HL-60 (cell line): ENCODE results near the gene THAP6.

Source experiments
- DNase-seq, 2 experiments: peaks; one replicate each; pipeline ENCODE4 v3.0.0-alpha.2; 2010 to 2020; ENCODE audit warnings: low read depth in 1 of 2, low spot score in 1 of 2
- H3K27ac ChIP-seq: fragments of 250-450 bp; sonication (Bioruptor Pico); replicated peaks from 2 replicates; pipeline ENCODE4 v1.5.1; 2020; ENCODE audit warnings: mild to moderate bottlenecking, moderate library complexity
- H3K27me3 ChIP-seq: fragments of 250-450 bp; sonication (Bioruptor Pico); 2 replicates; pipeline ENCODE4 v1.5.1; 2021; ENCODE audit warnings: mild to moderate bottlenecking, moderate library complexity; ENCODE audit not compliant: insufficient read depth, poor library complexity, severe bottlenecking
- H3K4me3 ChIP-seq: replicated peaks from 2 replicates; pipeline ENCODE4 v1.5.1; 2011; ENCODE audit warnings: mild to moderate bottlenecking, control low read depth, low read length; ENCODE audit not compliant: insufficient read depth
- CTCF ChIP-seq: IDR thresholded peaks from one replicate; pipeline ENCODE4 v1.5.1; 2011; ENCODE audit warnings: low read length, control low read depth, inconsistent platforms; ENCODE audit not compliant: insufficient read depth
- GABPA ChIP-seq: IDR thresholded peaks from 2 replicates; pipeline ENCODE4 v1.6.1; 2012; ENCODE audit warnings: low read depth
- POLR2AphosphoS5 ChIP-seq: IDR thresholded peaks from 2 replicates; pipeline ENCODE4 v1.6.1; 2012; ENCODE audit warnings: low read depth
- REST ChIP-seq: IDR thresholded peaks from 2 replicates; pipeline ENCODE4 v1.6.1; 2012; ENCODE audit warnings: low read depth; ENCODE audit not compliant: insufficient replicate concordance
- SPI1 ChIP-seq: IDR thresholded peaks from 2 replicates; pipeline ENCODE4 v1.6.1; 2012; ENCODE audit warnings: low read depth, mild to moderate bottlenecking, borderline replicate concordance

Gene THAP6

GRCh38 chr4:75555294-75556164 is 41.3 kb downstream of the THAP6 start, which contains the start of gene ODAPH:
TSS of gene ODAPH (plus strand) at chr4:75556066. CDS start at chr4:75556083, 17 bp downstream.
- Histone ChIP-seq H3K27me3 (no peaks in the 10 kb centered on the region), H3K4me3 (no peak within 1 kb of the TSS), H3K27ac (no peak within 1 kb of the TSS)
- TF ChIP-seq GABPA (no peak), POLR2AphosphoS5 (no peak)
- no peak for DNase-seq

GRCh38 chr4:75557696-75558095 is 43.4 kb downstream of the THAP6 start:
- Histone ChIP-seq H3K27me3 (no peaks in the 10 kb centered on the region), H3K27ac (no peak overlapping the region), H3K4me3 (no peak overlapping the region)
- TF ChIP-seq SPI1 (no peak), REST (no peak), POLR2AphosphoS5 (no peak), CTCF (no peak), GABPA (no peak)
- no peak for DNase-seq

- TF ChIP-seq SPI1 (no peak), CTCF (no peak), POLR2AphosphoS5 (no peak), GABPA (no peak), REST (no peak)
- no peak for DNase-seq
- no peak overlapping the region for H3K4me3 ChIP-seq
Measured at GRCh38 chr4:75561789-75562188, 47.5 kb downstream of the THAP6 start.

GRCh38 chr4:75564023-75564422 is 49.8 kb downstream of the THAP6 start:
- Histone ChIP-seq H3K27me3 (no peaks in the 10 kb centered on the region), H3K27ac (no peak overlapping the region), H3K4me3 (no peak overlapping the region)
- TF ChIP-seq SPI1 (no peak), POLR2AphosphoS5 (no peak), CTCF (no peak), REST (no peak), GABPA (no peak)
- no peak for DNase-seq

More at GRCh38 chr4:75561789-75562188, 47.5 kb downstream of the THAP6 start:
- Histone ChIP-seq H3K27ac (no peak overlapping the region), H3K27me3 (no peaks in the 10 kb centered on the region)
